HEK293 (cell line): ENCODE measurements around the gene PLBD1.

ENCODE experiments used
- CTCF ChIA-PET: fragments of 350-600 bp; formaldehyde crosslinking; extraction: SDS; loops from one replicate; lab custom pipeline; 2021; ENCODE audit warnings: antibody characterized with exemption; lab: Yijun Ruan, JAX
- POLR2A ChIA-PET: fragments of 300-600 bp; formaldehyde crosslinking; extraction: SDS; loops from one replicate; lab custom pipeline; 2020; ENCODE audit warnings: antibody characterized with exemption, inconsistent platforms; lab: Yijun Ruan, JAX
- H3K27ac ChIP-seq: fragments of 200-500 bp; sonication (Bioruptor generic); 2 replicates; pipeline ENCODE4 v1.5.1; 2014; ENCODE audit warnings: low read depth, low read length, control low read depth, inconsistent platforms; ENCODE audit errors: extremely low read depth
- H3K36me3 ChIP-seq, 2 experiments: fragments of 200-500 bp in 1 of 2; sonication (Bioruptor generic) in 1 of 2; 1 replicate in 1 of 2; 2 replicates in 1 of 2; pipeline ENCODE4 v1.5.1; 2014 to 2017; ENCODE audit warnings: inconsistent platforms in 2 of 2, low read length in 2 of 2; ENCODE audit not compliant: control insufficient read depth in 2 of 2, insufficient read depth in 1 of 2
- H3K4me1 ChIP-seq: fragments of 200-500 bp; sonication (Bioruptor generic); 2 replicates; pipeline ENCODE4 v1.5.1; 2014; ENCODE audit warnings: mild to moderate bottlenecking, low read length, inconsistent platforms; ENCODE audit not compliant: control insufficient read depth, insufficient read depth
- H3K4me3 ChIP-seq: 2 replicates; pipeline ENCODE4 v1.5.1; 2011; ENCODE audit warnings: low read depth, mild to moderate bottlenecking, control low read depth, low read length, moderate library complexity
- H3K9me3 ChIP-seq: fragments of 200-500 bp; sonication (Bioruptor generic); 2 replicates; pipeline ENCODE4 v1.5.1; 2014; ENCODE audit warnings: low read depth, low read length, inconsistent platforms; ENCODE audit not compliant: control insufficient read depth, insufficient read depth
- CTCF ChIP-seq: fragments of 450-650 bp; formaldehyde crosslinking; IDR thresholded peaks from 2 replicates; pipeline ENCODE4 v1.5.1; 2016; ENCODE audit warnings: missing biosample characterization, missing genetic modification characterization
- HOXC10 ChIP-seq: sonication (generic); formaldehyde crosslinking; IDR thresholded peaks from 2 replicates; pipeline ENCODE4 v1.8.1; 2023; ENCODE audit warnings: mild to moderate bottlenecking, missing genetic modification reagents
- IKZF3 ChIP-seq: fragments of 450-650 bp; IDR thresholded peaks from 2 replicates; pipeline ENCODE4 v1.5.0; 2018; ENCODE audit warnings: missing biosample characterization, mild to moderate bottlenecking, missing genetic modification characterization, moderate library complexity
- PRDM1 ChIP-seq: fragments of 450-650 bp; formaldehyde crosslinking; IDR thresholded peaks from 2 replicates; pipeline ENCODE4; 2016; ENCODE audit warnings: missing biosample characterization, missing genetic modification characterization
- WT1 ChIP-seq: fragments of 450-650 bp; formaldehyde crosslinking; IDR thresholded peaks from 2 replicates; pipeline ENCODE4 v1.5.1; 2016; ENCODE audit warnings: missing biosample characterization, missing genetic modification characterization
- ZBTB21 ChIP-seq: fragments of 450-650 bp; formaldehyde crosslinking; IDR thresholded peaks from 2 replicates; pipeline ENCODE4 v1.5.1; 2017; ENCODE audit warnings: missing biosample characterization, missing genetic modification characterization
- ZFP37 ChIP-seq: fragments of 450-650 bp; formaldehyde crosslinking; IDR thresholded peaks from 2 replicates; pipeline ENCODE4 v1.5.1; 2016; ENCODE audit warnings: missing biosample characterization, missing genetic modification characterization
- ZIC2 ChIP-seq: fragments of 450-650 bp; formaldehyde crosslinking; IDR thresholded peaks from 2 replicates; pipeline ENCODE4 v1.5.1; 2016; ENCODE audit warnings: missing biosample characterization, missing genetic modification characterization
- ZNF223 ChIP-seq: fragments of 450-650 bp; formaldehyde crosslinking; IDR thresholded peaks from 2 replicates; pipeline ENCODE4 v1.5.1; 2016; ENCODE audit warnings: missing biosample characterization, missing genetic modification characterization
- ZNF362 ChIP-seq: fragments of 450-650 bp; formaldehyde crosslinking; IDR thresholded peaks from 2 replicates; pipeline ENCODE4 v1.5.1; 2016; ENCODE audit warnings: missing biosample characterization, missing genetic modification characterization
- ZNF488 ChIP-seq: fragments of 450-650 bp; formaldehyde crosslinking; IDR thresholded peaks from 2 replicates; pipeline ENCODE4 v1.5.1; 2016; ENCODE audit warnings: missing biosample characterization, missing genetic modification characterization
- ZNF549 ChIP-seq: fragments of 450-650 bp; IDR thresholded peaks from 2 replicates; pipeline ENCODE4 v1.5.1; 2018; ENCODE audit warnings: missing biosample characterization, missing genetic modification characterization, mild to moderate bottlenecking, inconsistent platforms, moderate library complexity
- ZNF596 ChIP-seq: fragments of 450-650 bp; IDR thresholded peaks from 2 replicates; pipeline ENCODE4 v1.5.0; 2018; ENCODE audit warnings: missing biosample characterization, mild to moderate bottlenecking, missing genetic modification characterization, moderate library complexity
- ZNF677 ChIP-seq: fragments of 450-650 bp; IDR thresholded peaks from 2 replicates; pipeline ENCODE4 v1.5.0; 2018; ENCODE audit warnings: missing biosample characterization, mild to moderate bottlenecking, missing genetic modification characterization, moderate library complexity
- ZNF768 ChIP-seq: fragments of 450-650 bp; formaldehyde crosslinking; IDR thresholded peaks from 2 replicates; pipeline ENCODE4 v1.5.1; 2018; ENCODE audit warnings: missing biosample characterization, mild to moderate bottlenecking, missing genetic modification characterization
- ZNF777 ChIP-seq: fragments of 450-650 bp; formaldehyde crosslinking; IDR thresholded peaks from 2 replicates; pipeline ENCODE4 v1.5.1; 2017; ENCODE audit warnings: missing biosample characterization, missing genetic modification characterization, borderline replicate concordance

Gene PLBD1

GRCh38 chr12:14567351-14568162 is at the start of gene PLBD1:
Gene PLBD1 (minus strand): TSS chr12:14567883. CDS start chr12:14567696, 187 bp downstream.
- Histone ChIP-seq H3K27ac (no peak within 1 kb of the TSS), H3K36me3 (no peaks in the 10 kb centered on the region), H3K9me3 (no peaks in the 10 kb centered on the region), H3K4me1 (no peaks in the 10 kb centered on the region), H3K4me3 (peak within 1 kb of the TSS; percentile 30)
- CTCF ChIA-PET, result no interaction called here
- POLR2A ChIA-PET, result no interaction called here
- TF ChIP-seq ZNF362, result no peak

DNA sequence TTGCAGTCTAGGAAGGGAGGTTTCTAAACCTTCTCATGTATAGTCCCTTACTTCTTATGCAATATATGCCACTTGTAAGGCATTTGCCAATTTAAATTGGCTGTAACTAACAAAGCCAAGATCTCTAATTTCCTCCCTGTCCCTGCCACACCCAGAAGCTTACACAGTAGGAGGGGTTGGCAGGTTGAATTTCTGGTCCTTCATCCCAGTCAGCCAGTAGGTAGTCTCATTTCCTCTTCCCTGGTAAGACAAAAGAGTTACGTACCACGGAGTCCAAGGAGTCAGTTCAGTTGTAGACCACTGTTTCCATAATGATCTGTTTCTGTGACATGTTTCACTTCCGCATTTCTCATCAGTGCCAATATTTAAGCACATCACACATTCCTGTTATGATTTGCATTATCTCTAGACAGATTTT is 47.0 kb upstream of the PLBD1 start:
- CTCF ChIA-PET, result no interaction called here
- no peak overlapping the region for H3K27ac ChIP-seq
- H3K36me3 ChIP-seq, result no peaks in the 10 kb centered on the region
- TF ChIP-seq ZNF777 (no peak), ZNF549 (tag by site-specific recombination) (no peak), CTCF (tag by site-specific recombination) (no peak), ZBTB21 (tag by site-specific recombination) (no peak), WT1 (no peak), PRDM1 (tag by site-specific recombination) (no peak), ZNF768 (tag by site-specific recombination) (no peak), HOXC10 (CRISPR knock-in tag) (no peak), ZIC2 (tag by site-specific recombination) (no peak), ZFP37 (tag by site-specific recombination) (no peak), ZNF596 (tag by site-specific recombination) (no peak)
- no peaks in the 10 kb centered on the region for H3K4me1 ChIP-seq
- POLR2A ChIA-PET, result no interaction called here
- no peak overlapping the region for H3K4me3 ChIP-seq
- H3K9me3 ChIP-seq, result no peaks in the 10 kb centered on the region

DNA sequence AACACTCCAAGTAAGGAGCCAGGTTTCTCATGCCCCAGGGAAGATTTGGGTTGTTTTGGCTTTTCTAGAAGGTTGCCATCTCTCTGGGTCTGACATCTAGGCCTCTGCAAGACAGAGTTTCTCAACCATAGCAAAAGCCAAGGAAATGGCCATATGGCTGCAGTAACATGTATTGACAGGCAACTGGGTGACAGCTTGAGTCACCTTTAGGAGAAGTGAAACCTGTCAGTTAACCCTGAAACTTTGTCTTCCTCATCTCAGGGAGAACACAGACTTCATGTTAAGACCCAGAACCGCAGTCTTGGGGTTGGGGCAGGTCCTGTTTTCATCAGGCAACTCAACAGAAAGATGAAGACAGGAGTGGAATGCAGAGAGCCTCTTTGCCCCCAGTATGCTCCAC is 46.0 kb upstream of the PLBD1 start:
- TF ChIP-seq ZBTB21 (tag by site-specific recombination), result no peak
- TF ChIP-seq ZNF223, result no peak
- TF ChIP-seq ZNF488 (tag by site-specific recombination), result no peak
- no peak for TF ChIP-seq ZNF677 (tag by site-specific recombination)
- TF ChIP-seq IKZF3 (tag by site-specific recombination), result no peak
- Histone ChIP-seq H3K36me3 (no peaks in the 10 kb centered on the region), H3K27ac (no peak overlapping the region), H3K4me1 (no peaks in the 10 kb centered on the region), H3K4me3 (no peak overlapping the region), H3K9me3 (no peaks in the 10 kb centered on the region)
- POLR2A ChIA-PET, result no interaction called here
- CTCF ChIA-PET, result no interaction called here
